ENCODE results near the gene CLDN9. TPM values are rescaled to one million over a fixed set of nuclear protein-coding genes. Genes with fewer than 3 reads are reported as not detected.
A peak's percentile ranks its signal among the peaks of the same experiment; 100 is the strongest.

The CLDN9 gene
- total and polyA plus RNA-seq, 2 experiments from 2014 or later: 3.5 to 8.9 TPM

- Histone ChIP-seq H3K4me3 (peak within 1 kb of the TSS; percentile 82), H3K27ac (peak within 1 kb of the TSS; percentile 93), H3K79me2 (peaks cover 5% of the 10 kb centered on the region), H3K9me2 (replicated peaks; ENCODE audit: insufficient read depth) (no peaks in the 10 kb centered on the region), H3K9me3 (ENCODE audit: low read depth) (no peaks in the 10 kb centered on the region), H4K20me1 (ENCODE audit: insufficient read depth, poor library complexity, severe bottlenecking) (no peaks in the 10 kb centered on the region), H2AFZ (peak within 1 kb of the TSS; percentile 95), H3K4me1 (ENCODE audit: insufficient read depth) (peaks cover 9% of the 10 kb centered on the region), H3K4me2 (peak within 1 kb of the TSS; percentile 98), H3K27me3 (no peaks in the 10 kb centered on the region), H3K36me3 (replicated peaks; ENCODE audit: insufficient read depth, low read depth) (no peaks in the 10 kb centered on the region)
- 14% methylated on average over 50 of the region's 91 CpGs for WGBS (ENCODE audit: low lambda C conversion rate, missing lambda C conversion rate)
- DNase-seq (ENCODE audit: low spot score): peak; percentile 97
- no peak for TF ChIP-seq CTCF (IDR thresholded peaks at IDR 0.05; ENCODE audit: poor library complexity)
- TF ChIP-seq EZH2phosphoT487 (IDR thresholded peaks at IDR 0.05; ENCODE audit: low read depth, severe bottlenecking, unreplicated experiment): no peak
- TF ChIP-seq EZH2 (IDR thresholded peaks at IDR 0.05; ENCODE audit: borderline replicate concordance): no peak
These were observed 32.2 kb upstream of the CLDN9 start, which contains the start of gene PKMYT1 for GRCh38 chr16:2980227-2981176. Gene PKMYT1 (minus strand): TSS chr16:2980446. CDS start chr16:2979657, 789 bp downstream.

- Histone ChIP-seq H3K9me3 (ENCODE audit: low read depth) (no peaks in the 10 kb centered on the region), H3K79me2 (peaks cover 5% of the 10 kb centered on the region), H3K9me2 (replicated peaks; ENCODE audit: insufficient read depth) (no peaks in the 10 kb centered on the region), H3K4me3 (no peak overlapping the region), H4K20me1 (ENCODE audit: insufficient read depth, poor library complexity, severe bottlenecking) (no peaks in the 10 kb centered on the region), H3K36me3 (replicated peaks; ENCODE audit: insufficient read depth, low read depth) (no peaks in the 10 kb centered on the region), H3K4me2 (peak overlapping the region; percentile 98), H2AFZ (peak overlapping the region; percentile 95), H3K4me1 (ENCODE audit: insufficient read depth) (peaks cover 9% of the 10 kb centered on the region), H3K27me3 (no peaks in the 10 kb centered on the region), H3K27ac (peak overlapping the region; percentile 93)
- DNase-seq (ENCODE audit: low spot score): no peak
- no peak for TF ChIP-seq EZH2phosphoT487 (IDR thresholded peaks at IDR 0.05; ENCODE audit: low read depth, severe bottlenecking, unreplicated experiment)
- TF ChIP-seq CTCF (IDR thresholded peaks at IDR 0.05; ENCODE audit: poor library complexity): no peak
- no peak for TF ChIP-seq EZH2 (IDR thresholded peaks at IDR 0.05; ENCODE audit: borderline replicate concordance)
- WGBS (ENCODE audit: low lambda C conversion rate, missing lambda C conversion rate): 32% methylated on average over 33 of the region's 33 CpGs
These were observed 31.4 kb upstream of the CLDN9 start for GRCh38 chr16:2981177-2981898.

- Histone ChIP-seq H3K36me3 (replicated peaks; ENCODE audit: insufficient read depth, low read depth) (no peaks in the 10 kb centered on the region), H3K27ac (peak overlapping the region; percentile 93), H3K9me3 (ENCODE audit: low read depth) (no peaks in the 10 kb centered on the region), H2AFZ (no peak overlapping the region), H3K4me3 (no peak overlapping the region), H3K4me2 (no peak overlapping the region), H3K27me3 (no peaks in the 10 kb centered on the region), H3K4me1 (ENCODE audit: insufficient read depth) (peaks cover 9% of the 10 kb centered on the region), H3K9me2 (replicated peaks; ENCODE audit: insufficient read depth) (no peaks in the 10 kb centered on the region), H3K79me2 (peaks cover 5% of the 10 kb centered on the region), H4K20me1 (ENCODE audit: insufficient read depth, poor library complexity, severe bottlenecking) (no peaks in the 10 kb centered on the region)
- TF ChIP-seq EZH2phosphoT487 (IDR thresholded peaks at IDR 0.05; ENCODE audit: low read depth, severe bottlenecking, unreplicated experiment) (no peak), CTCF (IDR thresholded peaks at IDR 0.05; ENCODE audit: poor library complexity) (no peak), EZH2 (IDR thresholded peaks at IDR 0.05; ENCODE audit: borderline replicate concordance) (no peak)
- 48% methylated on average over 4 of the region's 4 CpGs for WGBS (ENCODE audit: low lambda C conversion rate, missing lambda C conversion rate)
- no peak for DNase-seq (ENCODE audit: low spot score)
These were observed 30.8 kb upstream of the CLDN9 start for GRCh38 chr16:2981899-2982250.
